GM12878 (cell line): Measurements from ENCODE around the gene MAD1L1. TPM values are rescaled to one million over a fixed set of nuclear protein-coding genes. Genes with fewer than 3 reads are reported as not detected.

Experiments used
- ATAC-seq: fragments of 200-7000 bp; cut with Tn5 transposase; 3 replicates; pipeline ENCODE4 v1.9.1; 2020; ENCODE audit warnings: mild to moderate bottlenecking, moderate library complexity
- BruUV-seq: library from RNA; stranded (reverse); fragments of 400-500 nt; replicated peaks from 2 replicates; lab custom pipeline; 2021; lab: Mats Ljungman, UMichigan
- CTCF ChIA-PET: fragments of 300-600 bp; sonication (Branson Sonifier 250); formaldehyde crosslinking; extraction: SDS; loops from one replicate; lab custom pipeline; 2021; ENCODE audit warnings: inconsistent platforms; lab: Yijun Ruan, JAX
- POLR2A ChIA-PET: fragments of 350-600 bp; formaldehyde crosslinking; extraction: SDS; loops from one replicate; lab custom pipeline; 2021; ENCODE audit warnings: inconsistent platforms; lab: Charles Lee
- RAD21 ChIA-PET: fragments of 300-600 bp; sonication (Branson Sonifier 250); formaldehyde crosslinking; loops from one replicate; lab custom pipeline; 2023; ENCODE audit warnings: antibody characterized with exemption; ENCODE audit not compliant: unreplicated experiment; lab: Charles Lee
- SMC1A ChIA-PET: fragments of 300-600 bp; sonication (Branson Sonifier 250); formaldehyde crosslinking; loops from one replicate; lab custom pipeline; 2023; ENCODE audit not compliant: unreplicated experiment, uncharacterized antibody; lab: Charles Lee
- DNase-seq: peaks from one replicate; pipeline ENCODE4 v3.0.0-alpha.2; 2011; ENCODE audit warnings: low read depth, low spot score
- FAIRE-seq: peaks from 3 replicates; lab custom pipeline; 2011; peaks lifted over from hg19 to GRCh38; lab: Jason Lieb, UNC
- H2AFZ ChIP-seq: 2 replicates; pipeline ENCODE4 v1.6.0; 2011; ENCODE audit warnings: low read depth, low read length, control low read depth; ENCODE audit not compliant: control insufficient read depth
- H3K27ac ChIP-seq: 2 replicates; pipeline ENCODE4 v1.5.1; 2011; ENCODE audit warnings: control low read depth; ENCODE audit not compliant: control insufficient read depth, insufficient read depth
- H3K27me3 ChIP-seq, 2 experiments: replicated peaks in 1 of 2; 2 replicates each; pipeline versions ENCODE4 v1.6.0 to v1.6.1; 2011; ENCODE audit warnings: low read length in 1 of 2; ENCODE audit not compliant: control insufficient read depth in 2 of 2, insufficient read depth in 2 of 2
- H3K36me3 ChIP-seq, 2 experiments: 2 replicates each; pipeline ENCODE4 v1.5.1; 2011; ENCODE audit warnings: low read length in 1 of 2; ENCODE audit not compliant: control insufficient read depth in 2 of 2, insufficient read depth in 2 of 2
- H3K4me1 ChIP-seq: 2 replicates; pipeline ENCODE4 v1.6.1; 2011; ENCODE audit warnings: mild to moderate bottlenecking, low read length, moderate library complexity, mixed read lengths; ENCODE audit not compliant: control insufficient read depth, insufficient read depth
- H3K4me2 ChIP-seq: 2 replicates; pipeline ENCODE4 v1.6.0; 2011; ENCODE audit warnings: control low read depth; ENCODE audit not compliant: control insufficient read depth, insufficient read depth
- H3K4me3 ChIP-seq: fragments of 200-600 bp; sonication (generic); 2 replicates; pipeline ENCODE4 v1.5.1; 2016
- H3K79me2 ChIP-seq: 2 replicates; pipeline ENCODE4 v1.6.0; 2011; ENCODE audit warnings: low read length; ENCODE audit not compliant: control insufficient read depth, insufficient read depth
- H3K9ac ChIP-seq: 2 replicates; pipeline ENCODE4 v1.8.0; 2011; ENCODE audit warnings: low read length, control low read depth, mixed read lengths; ENCODE audit not compliant: control insufficient read depth, insufficient read depth
- H3K9me3 ChIP-seq: replicated peaks from 3 replicates; pipeline ENCODE4 v1.5.1; 2011; ENCODE audit warnings: mild to moderate bottlenecking, low read length; ENCODE audit not compliant: control insufficient read depth, insufficient read depth
- H4K20me1 ChIP-seq: 2 replicates; pipeline ENCODE4 v1.6.0; 2011; ENCODE audit not compliant: control insufficient read depth, insufficient read depth
- ASH2L ChIP-seq: fragments of 300-600, 200-600 bp; sonication (generic); IDR thresholded peaks from 2 replicates; pipeline ENCODE4 v1.6.1; 2017; ENCODE audit warnings: low read depth, mild to moderate bottlenecking, borderline replicate concordance
- CBFB ChIP-seq: IDR thresholded peaks from 2 replicates; pipeline ENCODE4 v1.6.1; 2016; ENCODE audit warnings: antibody characterized with exemption, low read depth
- FOS ChIP-seq: IDR thresholded peaks from 3 replicates; pipeline ENCODE4 v1.6.1; 2011; ENCODE audit warnings: borderline replicate concordance; ENCODE audit not compliant: insufficient read length; ENCODE audit errors: extremely low read depth
- HDGF ChIP-seq: fragments of 450-650 bp; IDR thresholded peaks from 2 replicates; pipeline ENCODE4 v1.6.1; 2016; ENCODE audit warnings: antibody characterized with exemption
- JUNB ChIP-seq: IDR thresholded peaks from 2 replicates; pipeline ENCODE4 v1.6.1; 2016; ENCODE audit warnings: antibody characterized with exemption, mild to moderate bottlenecking
- MEF2B ChIP-seq: fragments of 450-650 bp; IDR thresholded peaks from 2 replicates; pipeline ENCODE4 v1.6.1; 2018; ENCODE audit warnings: mild to moderate bottlenecking, moderate library complexity; ENCODE audit not compliant: partially characterized antibody, poor library complexity, severe bottlenecking
- NFYA ChIP-seq: IDR thresholded peaks from 2 replicates; pipeline ENCODE4 v1.6.1; 2011; ENCODE audit warnings: low read depth, mild to moderate bottlenecking, low read length, improper control_type of control experiment, borderline replicate concordance
- SMAD5 ChIP-seq: IDR thresholded peaks from 2 replicates; pipeline ENCODE4 v1.6.1; 2016; ENCODE audit warnings: antibody characterized with exemption, low read depth
- SMARCA5 ChIP-seq: fragments of 450-650 bp; IDR thresholded peaks from 2 replicates; pipeline ENCODE4 v1.6.1; 2017; ENCODE audit warnings: mild to moderate bottlenecking
- SP1 ChIP-seq: IDR thresholded peaks from one replicate; pipeline ENCODE4 v1.6.1; 2011; ENCODE audit warnings: low read depth, low read length
- ZNF274 ChIP-seq: IDR thresholded peaks from one replicate; pipeline ENCODE4 v1.8.0; 2011; ENCODE audit not compliant: insufficient read length, insufficient read depth
- whole genome bisulfite sequencing: methylation state at CpG from one replicate; pipeline ENCODE4 v1.1.6; 2016; ENCODE audit warnings: low lambda C conversion rate; ENCODE audit not compliant: insufficient replicate concordance, insufficient coverage; ENCODE audit errors: missing lambda C conversion rate; 5-methylcytosine and 5-hydroxymethylcytosine counted together
- in situ Hi-C: fragments of 300-500 bp; cut with MboI; formaldehyde crosslinking; loops from 9 replicates; pipeline ENCODE4 v1.14.3; 2018; ENCODE audit warnings: mixed read lengths
- intact Hi-C: fragments of 100-400 bp; cut with micrococcal nuclease; formaldehyde crosslinking; loops from one replicate; pipeline ENCODE4 v1.14.2; 2022; ENCODE audit not compliant: unreplicated experiment
- polyA plus RNA-seq, 11 experiments: library from polyadenylated mRNA; depleted of rRNA in 4 of 11; unstranded in 6 of 11; stranded (reverse) in 5 of 11; fragments of >200 nt; fragmentation: Nextera tagmentation in 4 of 11; fragmentation: Illumina TruSeq in 1 of 11; extraction: Ambion mirVana in 4 of 11; extraction: Trizol in 1 of 11; gene quantifications; 1 replicate in 1 of 11; 2 replicates in 10 of 11; pipeline versions ENCODE4 v1.2.1 to v1.2.3, GENCODE V29; 2011 to 2016; ENCODE audit warnings: inconsistent platforms in 2 of 11, missing spikeins in 2 of 11, low read depth in 1 of 11
- total RNA-seq, 4 experiments: library from RNA; depleted of rRNA in 3 of 4; stranded (reverse); fragments of >200 nt in 3 of 4; fragmentation: Illumina TruSeq in 1 of 4; extraction: Trizol in 1 of 4; gene quantifications; 2 replicates each; pipeline versions ENCODE4 v1.2.1 to v1.2.3, GENCODE V29; 2013 to 2021
- TF ChIP-seq, protein P1 (sequence below): IDR thresholded peaks from 2 replicates; pipeline ENCODE4 v1.6.1; 2012; ENCODE audit warnings: mild to moderate bottlenecking, low read depth, low read length
- TF ChIP-seq, protein P2 (sequence below): IDR thresholded peaks from 2 replicates; pipeline ENCODE4 v1.6.1; 2012; ENCODE audit warnings: improper control_type of control experiment, low read depth, low read length; ENCODE audit not compliant: insufficient replicate concordance
- TF ChIP-seq, protein P3 (sequence below): IDR thresholded peaks from 2 replicates; pipeline ENCODE4 v1.6.1; 2012; ENCODE audit warnings: low read depth, low read length, improper control_type of control experiment

MAD1L1 gene
- total and polyA plus RNA-seq, 10 of the 15 experiments (the other 5 are each of a cell fraction or from before 2014, with no cell fraction given), result 2.2 to 76.8 (median 38.3) TPM

DNA sequence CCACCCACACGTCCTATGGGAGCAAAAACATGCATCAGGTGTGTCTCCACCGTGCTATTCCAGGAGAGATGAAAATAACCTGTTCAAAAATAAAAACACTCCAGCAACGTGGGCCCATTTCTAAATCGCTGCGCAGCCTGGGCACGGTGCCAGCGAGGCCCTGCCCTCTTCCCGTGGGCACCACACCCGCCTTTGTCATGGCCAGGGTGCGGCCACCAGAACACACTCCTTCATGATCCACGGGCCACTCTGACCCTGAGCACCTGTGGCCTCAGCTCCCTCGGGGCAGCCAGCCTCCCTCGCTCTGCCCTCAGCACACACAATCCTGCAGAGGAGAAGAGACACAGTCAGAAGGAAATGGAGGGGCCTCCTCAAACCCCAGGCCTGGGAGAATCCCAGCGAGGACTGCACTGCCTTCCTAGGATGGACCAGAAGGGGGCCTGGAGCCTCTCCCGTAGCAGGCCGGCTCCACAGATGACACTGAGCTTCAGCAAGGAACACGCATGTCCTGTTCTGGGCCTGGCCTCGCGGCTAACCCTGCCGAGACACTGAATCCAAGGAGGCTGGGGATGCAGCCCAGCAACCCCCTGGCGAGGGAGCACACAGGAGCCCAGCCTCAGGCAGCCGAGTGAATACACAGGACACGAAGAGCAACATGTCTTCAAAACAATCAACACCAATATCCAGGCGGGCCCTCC is 169.0 kb downstream of the MAD1L1 start (continued):
- TF ChIP-seq, protein P1, sequence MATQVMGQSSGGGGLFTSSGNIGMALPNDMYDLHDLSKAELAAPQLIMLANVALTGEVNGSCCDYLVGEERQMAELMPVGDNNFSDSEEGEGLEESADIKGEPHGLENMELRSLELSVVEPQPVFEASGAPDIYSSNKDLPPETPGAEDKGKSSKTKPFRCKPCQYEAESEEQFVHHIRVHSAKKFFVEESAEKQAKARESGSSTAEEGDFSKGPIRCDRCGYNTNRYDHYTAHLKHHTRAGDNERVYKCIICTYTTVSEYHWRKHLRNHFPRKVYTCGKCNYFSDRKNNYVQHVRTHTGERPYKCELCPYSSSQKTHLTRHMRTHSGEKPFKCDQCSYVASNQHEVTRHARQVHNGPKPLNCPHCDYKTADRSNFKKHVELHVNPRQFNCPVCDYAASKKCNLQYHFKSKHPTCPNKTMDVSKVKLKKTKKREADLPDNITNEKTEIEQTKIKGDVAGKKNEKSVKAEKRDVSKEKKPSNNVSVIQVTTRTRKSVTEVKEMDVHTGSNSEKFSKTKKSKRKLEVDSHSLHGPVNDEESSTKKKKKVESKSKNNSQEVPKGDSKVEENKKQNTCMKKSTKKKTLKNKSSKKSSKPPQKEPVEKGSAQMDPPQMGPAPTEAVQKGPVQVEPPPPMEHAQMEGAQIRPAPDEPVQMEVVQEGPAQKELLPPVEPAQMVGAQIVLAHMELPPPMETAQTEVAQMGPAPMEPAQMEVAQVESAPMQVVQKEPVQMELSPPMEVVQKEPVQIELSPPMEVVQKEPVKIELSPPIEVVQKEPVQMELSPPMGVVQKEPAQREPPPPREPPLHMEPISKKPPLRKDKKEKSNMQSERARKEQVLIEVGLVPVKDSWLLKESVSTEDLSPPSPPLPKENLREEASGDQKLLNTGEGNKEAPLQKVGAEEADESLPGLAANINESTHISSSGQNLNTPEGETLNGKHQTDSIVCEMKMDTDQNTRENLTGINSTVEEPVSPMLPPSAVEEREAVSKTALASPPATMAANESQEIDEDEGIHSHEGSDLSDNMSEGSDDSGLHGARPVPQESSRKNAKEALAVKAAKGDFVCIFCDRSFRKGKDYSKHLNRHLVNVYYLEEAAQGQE, result no peak
- no peak for TF ChIP-seq ZNF274
- no peak for TF ChIP-seq FOS
- TF ChIP-seq NFYA, result no peak
- no peak for TF ChIP-seq SMAD5
- no peak for TF ChIP-seq JUNB
- TF ChIP-seq MEF2B, result no peak
- no peak for TF ChIP-seq HDGF

DNA sequence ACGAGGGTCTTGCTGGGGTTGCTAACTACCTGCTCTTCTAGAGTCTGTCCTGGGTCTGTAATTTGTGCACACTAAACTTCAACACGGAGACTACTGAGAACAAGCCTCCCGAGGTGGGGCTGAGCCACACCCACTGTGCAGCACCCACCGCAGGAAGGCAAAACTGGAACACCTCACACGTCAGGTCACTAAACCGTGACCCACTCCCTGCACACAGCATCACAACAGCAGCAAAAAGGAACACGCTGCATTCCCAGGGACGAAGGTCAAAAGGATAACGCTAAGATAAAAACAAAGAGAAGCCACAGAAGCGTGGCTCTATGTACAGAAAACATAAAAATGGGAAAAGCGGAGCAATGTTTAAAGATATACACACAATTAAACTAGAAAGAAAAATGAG is 170.1 kb downstream of the MAD1L1 start:
- Histone ChIP-seq H3K27me3 (no peaks in the 10 kb centered on the region), H3K79me2 (no peaks in the 10 kb centered on the region), H3K4me2 (no peak overlapping the region), H2AFZ (no peak overlapping the region), H4K20me1 (no peaks in the 10 kb centered on the region), H3K4me3 (no peak overlapping the region), H3K4me1 (no peaks in the 10 kb centered on the region), H3K36me3 (peaks cover 0 to 10% of the 10 kb centered on the region in 2 experiments; a peak in 2 of 4 replicates), H3K27ac (no peak overlapping the region), H3K9me3 (peaks cover 7% of the 10 kb centered on the region; the same call in 1 of the 3 replicates), H3K9ac (no peak overlapping the region)
- intact Hi-C loops (no loop called here), in situ Hi-C loops (no loop called here)
- ChIA-PET SMC1A (no interaction called here), CTCF (interaction anchor here (0.7 kb wide), 1 partner anchor 155 kb away, joined by 3 read pairs; no protein-coding TSS in a partner anchor), RAD21 (no interaction called here), POLR2A (no interaction called here)
- DNase-seq, result no peak
- 84% methylated on average over 11 of the region's 11 CpGs for WGBS
- no peak for FAIRE-seq
- ATAC-seq, result no peak
- no TSS peak for BruUV-seq
- TF ChIP-seq, protein P2, sequence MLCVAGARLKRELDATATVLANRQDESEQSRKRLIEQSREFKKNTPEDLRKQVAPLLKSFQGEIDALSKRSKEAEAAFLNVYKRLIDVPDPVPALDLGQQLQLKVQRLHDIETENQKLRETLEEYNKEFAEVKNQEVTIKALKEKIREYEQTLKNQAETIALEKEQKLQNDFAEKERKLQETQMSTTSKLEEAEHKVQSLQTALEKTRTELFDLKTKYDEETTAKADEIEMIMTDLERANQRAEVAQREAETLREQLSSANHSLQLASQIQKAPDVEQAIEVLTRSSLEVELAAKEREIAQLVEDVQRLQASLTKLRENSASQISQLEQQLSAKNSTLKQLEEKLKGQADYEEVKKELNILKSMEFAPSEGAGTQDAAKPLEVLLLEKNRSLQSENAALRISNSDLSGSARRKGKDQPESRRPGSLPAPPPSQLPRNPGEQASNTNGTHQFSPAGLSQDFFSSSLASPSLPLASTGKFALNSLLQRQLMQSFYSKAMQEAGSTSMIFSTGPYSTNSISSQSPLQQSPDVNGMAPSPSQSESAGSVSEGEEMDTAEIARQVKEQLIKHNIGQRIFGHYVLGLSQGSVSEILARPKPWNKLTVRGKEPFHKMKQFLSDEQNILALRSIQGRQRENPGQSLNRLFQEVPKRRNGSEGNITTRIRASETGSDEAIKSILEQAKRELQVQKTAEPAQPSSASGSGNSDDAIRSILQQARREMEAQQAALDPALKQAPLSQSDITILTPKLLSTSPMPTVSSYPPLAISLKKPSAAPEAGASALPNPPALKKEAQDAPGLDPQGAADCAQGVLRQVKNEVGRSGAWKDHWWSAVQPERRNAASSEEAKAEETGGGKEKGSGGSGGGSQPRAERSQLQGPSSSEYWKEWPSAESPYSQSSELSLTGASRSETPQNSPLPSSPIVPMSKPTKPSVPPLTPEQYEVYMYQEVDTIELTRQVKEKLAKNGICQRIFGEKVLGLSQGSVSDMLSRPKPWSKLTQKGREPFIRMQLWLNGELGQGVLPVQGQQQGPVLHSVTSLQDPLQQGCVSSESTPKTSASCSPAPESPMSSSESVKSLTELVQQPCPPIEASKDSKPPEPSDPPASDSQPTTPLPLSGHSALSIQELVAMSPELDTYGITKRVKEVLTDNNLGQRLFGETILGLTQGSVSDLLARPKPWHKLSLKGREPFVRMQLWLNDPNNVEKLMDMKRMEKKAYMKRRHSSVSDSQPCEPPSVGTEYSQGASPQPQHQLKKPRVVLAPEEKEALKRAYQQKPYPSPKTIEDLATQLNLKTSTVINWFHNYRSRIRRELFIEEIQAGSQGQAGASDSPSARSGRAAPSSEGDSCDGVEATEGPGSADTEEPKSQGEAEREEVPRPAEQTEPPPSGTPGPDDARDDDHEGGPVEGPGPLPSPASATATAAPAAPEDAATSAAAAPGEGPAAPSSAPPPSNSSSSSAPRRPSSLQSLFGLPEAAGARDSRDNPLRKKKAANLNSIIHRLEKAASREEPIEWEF, result no peak
- TF ChIP-seq CBFB, result no peak
- TF ChIP-seq, protein P3, sequence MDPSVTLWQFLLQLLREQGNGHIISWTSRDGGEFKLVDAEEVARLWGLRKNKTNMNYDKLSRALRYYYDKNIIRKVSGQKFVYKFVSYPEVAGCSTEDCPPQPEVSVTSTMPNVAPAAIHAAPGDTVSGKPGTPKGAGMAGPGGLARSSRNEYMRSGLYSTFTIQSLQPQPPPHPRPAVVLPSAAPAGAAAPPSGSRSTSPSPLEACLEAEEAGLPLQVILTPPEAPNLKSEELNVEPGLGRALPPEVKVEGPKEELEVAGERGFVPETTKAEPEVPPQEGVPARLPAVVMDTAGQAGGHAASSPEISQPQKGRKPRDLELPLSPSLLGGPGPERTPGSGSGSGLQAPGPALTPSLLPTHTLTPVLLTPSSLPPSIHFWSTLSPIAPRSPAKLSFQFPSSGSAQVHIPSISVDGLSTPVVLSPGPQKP, result no peak
- no peak for TF ChIP-seq ASH2L
- TF ChIP-seq SP1, result no peak
- no peak for TF ChIP-seq SMARCA5
